ENCODE data around the gene IGF1R. TPM values are rescaled to one million over a fixed set of nuclear protein-coding genes. Genes with fewer than 3 reads are reported as not detected.

The IGF1R gene
- polyA plus RNA-seq, 1 experiment = 21.6 TPM

DNA sequence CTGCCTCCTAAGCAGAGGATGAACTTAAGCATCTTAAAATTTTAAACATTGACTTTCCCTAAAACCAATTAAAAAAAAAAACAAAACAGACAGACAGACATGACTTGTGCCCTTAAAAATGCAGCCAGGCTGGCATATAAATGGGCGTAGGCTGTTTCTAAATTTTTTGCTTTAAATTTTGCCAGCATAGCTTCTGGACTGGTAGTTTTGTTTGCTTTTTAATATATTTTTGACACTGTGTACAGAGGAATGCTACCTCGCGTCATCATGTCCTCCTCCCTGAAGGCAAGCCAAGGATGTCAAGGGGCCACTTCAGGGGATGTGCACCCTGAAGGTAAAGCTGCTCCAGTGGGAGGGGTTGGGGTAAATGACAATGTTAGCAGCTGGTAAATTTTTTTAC, 224.4 kb downstream of the IGF1R start:
- DNase-seq (ENCODE audit: low read depth, low spot score) = no peak
- H3K27ac ChIP-seq (ENCODE audit: low read depth, low read length) = peak overlapping the region; percentile 52
- POLR2A ChIA-PET = interaction anchor here (0.8 to 2.2 kb wide), 3 partner anchors 16 to 24 kb away, joined by 3 to 10 read pairs (median 5); no protein-coding TSS in a partner anchor

GRCh38 chr15:98873441-98874218, 225.3 kb downstream of the IGF1R start:
- peak; percentile 17; the same call in 1 of the 2 replicates for TF ChIP-seq CTCF (IDR thresholded peaks at IDR 0.05; ENCODE audit: low read depth, low read length)
- DNase-seq (ENCODE audit: low read depth, low spot score) = no peak
- Histone ChIP-seq H3K9me3 (ENCODE audit: control insufficient read depth, insufficient read depth, low read length) (no peaks in the 10 kb centered on the region), H3K4me3 (ENCODE audit: low read depth, low read length) (peak overlapping the region; percentile 34), H3K27me3 (ENCODE audit: control insufficient read depth, insufficient read depth, low read length) (no peaks in the 10 kb centered on the region), H3K27ac (ENCODE audit: low read depth, low read length) (peak overlapping the region; percentile 85)
- POLR2A ChIA-PET = interaction anchor here (0.8 to 2.2 kb wide), 3 partner anchors 16 to 24 kb away, joined by 3 to 10 read pairs (median 5); no protein-coding TSS in a partner anchor
- CTCF ChIA-PET = interaction anchor here (0.6 to 2.1 kb wide), 4 partner anchors 8 to 203 kb away, joined by 3 to 8 read pairs (median 4); no protein-coding TSS in a partner anchor

More for the DNA sequence above, 224.4 kb downstream of the IGF1R start:
- H3K4me3 ChIP-seq (ENCODE audit: low read depth, low read length) = no peak overlapping the region
- TF ChIP-seq CTCF (IDR thresholded peaks at IDR 0.05; ENCODE audit: low read depth, low read length) = no peak
- H3K9me3 ChIP-seq (ENCODE audit: control insufficient read depth, insufficient read depth, low read length) = no peaks in the 10 kb centered on the region
- H3K27me3 ChIP-seq (ENCODE audit: control insufficient read depth, insufficient read depth, low read length) = no peaks in the 10 kb centered on the region
- CTCF ChIA-PET = interaction anchor here (0.6 to 2.1 kb wide), 4 partner anchors 9 to 204 kb away, joined by 3 to 8 read pairs (median 4); no protein-coding TSS in a partner anchor

DNA sequence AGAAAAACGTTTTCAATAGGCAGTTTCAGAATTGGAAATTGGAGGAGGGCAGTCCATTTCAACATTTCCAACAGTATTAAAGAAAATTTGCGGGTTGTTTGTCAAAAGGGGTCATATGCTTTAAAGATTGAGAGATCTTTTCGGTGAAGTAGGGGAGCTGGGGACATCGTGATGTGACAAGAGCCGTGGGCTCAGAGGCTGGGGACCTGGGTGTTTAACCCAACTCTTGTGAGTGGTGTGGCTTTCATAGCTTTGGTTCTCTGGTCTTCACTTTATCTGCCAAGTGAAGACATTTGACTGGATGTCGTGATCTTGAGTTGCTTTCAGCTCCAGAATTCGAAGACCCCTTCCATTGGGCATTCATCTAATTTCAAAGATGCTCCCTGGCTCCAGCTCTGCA, 226.0 kb downstream of the IGF1R start:
- H3K9me3 ChIP-seq (ENCODE audit: control insufficient read depth, insufficient read depth, low read length) = no peaks in the 10 kb centered on the region
- no peak for TF ChIP-seq CTCF (IDR thresholded peaks at IDR 0.05; ENCODE audit: low read depth, low read length)
- H3K4me3 ChIP-seq (ENCODE audit: low read depth, low read length) = peak overlapping the region; percentile 34; the same call in 1 of the 2 replicates
- H3K27ac ChIP-seq (ENCODE audit: low read depth, low read length) = peak overlapping the region; percentile 85
- no peaks in the 10 kb centered on the region for H3K27me3 ChIP-seq (ENCODE audit: control insufficient read depth, insufficient read depth, low read length)
- ChIA-PET CTCF (interaction anchor here (0.6 to 2.1 kb wide), 4 partner anchors 8 to 355 kb away, joined by 3 to 8 read pairs (median 4); no protein-coding TSS in a partner anchor), POLR2A (interaction anchor here (0.7 to 2.2 kb wide), 3 partner anchors 15 to 282 kb away, joined by 5 to 10 read pairs (median 5); no protein-coding TSS in a partner anchor)
- DNase-seq (ENCODE audit: low read depth, low spot score) = no peak

DNA sequence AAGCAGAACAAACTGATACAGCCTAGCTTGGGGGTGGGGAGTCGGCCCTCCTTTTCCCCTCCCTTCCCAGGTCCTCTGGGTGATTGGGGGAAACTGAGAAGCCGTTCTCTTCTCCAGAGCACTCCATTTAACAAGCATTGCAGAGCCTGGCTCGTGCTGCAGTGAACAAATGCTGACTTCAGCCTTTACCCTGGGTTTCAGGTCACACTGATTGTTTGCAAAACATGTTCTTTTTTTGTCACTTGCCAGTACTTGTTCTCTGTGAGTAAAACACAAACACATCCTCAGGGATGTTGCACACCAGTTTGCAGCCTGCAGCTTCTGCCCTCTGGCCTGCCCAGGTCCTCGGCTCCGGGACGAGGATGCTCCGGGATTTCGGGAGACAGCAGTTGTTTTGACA, 226.4 kb downstream of the IGF1R start:
- POLR2A ChIA-PET = interaction anchor here (0.7 to 2.2 kb wide), 2 partner anchors 18 to 282 kb away, joined by 5 to 10 read pairs; no protein-coding TSS in a partner anchor
- H3K27ac ChIP-seq (ENCODE audit: low read depth, low read length) = peak overlapping the region; percentile 85

More for the DNA sequence above, 226.4 kb downstream of the IGF1R start:
- CTCF ChIA-PET = interaction anchor here (0.6 to 1.2 kb wide), 3 partner anchors 9 to 355 kb away, joined by 3 read pairs; no protein-coding TSS in a partner anchor
- no peak overlapping the region; the same call in 1 of the 2 replicates for H3K4me3 ChIP-seq (ENCODE audit: low read depth, low read length)
- no peaks in the 10 kb centered on the region for H3K9me3 ChIP-seq (ENCODE audit: control insufficient read depth, insufficient read depth, low read length)
- no peak for DNase-seq (ENCODE audit: low read depth, low spot score)
- H3K27me3 ChIP-seq (ENCODE audit: control insufficient read depth, insufficient read depth, low read length) = no peaks in the 10 kb centered on the region
- TF ChIP-seq CTCF (IDR thresholded peaks at IDR 0.05; ENCODE audit: low read depth, low read length) = no peak

Data from AG04450 (cell line).